ENCODE data around the gene SENP3. TPM values are rescaled to one million over a fixed set of nuclear protein-coding genes. Genes with fewer than 3 reads are reported as not detected.
A peak's percentile ranks its signal among the peaks of the same experiment; 100 is the strongest.

The SENP3 gene
- total and polyA plus RNA-seq, 2 experiments from 2014 or later: 35.4 to 61.1 TPM

DNA sequence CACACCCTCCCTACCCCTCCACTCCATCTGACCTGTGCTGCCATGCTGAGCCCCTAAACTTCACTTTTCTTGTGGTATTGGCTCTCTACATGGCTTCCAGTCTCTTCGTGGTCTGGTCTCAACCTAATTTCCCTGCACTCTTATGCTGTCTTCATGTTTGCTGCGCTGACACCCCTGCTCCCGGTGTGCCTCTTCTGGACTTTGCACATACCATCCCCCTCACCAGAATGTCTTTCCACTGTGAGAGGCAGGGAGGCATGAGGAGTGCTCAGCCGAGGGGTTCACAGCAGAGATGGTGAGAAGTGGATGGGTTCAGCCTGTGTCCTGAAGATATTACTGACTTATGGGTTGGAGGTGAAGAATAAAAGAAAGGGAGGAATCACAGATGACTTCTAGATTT is 10.3 kb upstream of the SENP3 start:
- Histone ChIP-seq H3K36me3 (replicated peaks; ENCODE audit: insufficient read depth, low read depth) (no peaks in the 10 kb centered on the region), H3K4me1 (ENCODE audit: insufficient read depth) (peaks cover 24% of the 10 kb centered on the region), H4K20me1 (ENCODE audit: insufficient read depth, poor library complexity, severe bottlenecking) (no peaks in the 10 kb centered on the region), H3K79me2 (no peaks in the 10 kb centered on the region), H3K9me2 (replicated peaks; ENCODE audit: insufficient read depth) (no peaks in the 10 kb centered on the region), H3K4me3 (no peak overlapping the region), H3K27me3 (no peaks in the 10 kb centered on the region), H3K9me3 (ENCODE audit: low read depth) (no peaks in the 10 kb centered on the region), H3K27ac (peak overlapping the region; percentile 75), H2AFZ (no peak overlapping the region), H3K4me2 (peak overlapping the region; percentile 49)
- no peak for TF ChIP-seq EZH2phosphoT487 (IDR thresholded peaks at IDR 0.05; ENCODE audit: low read depth, severe bottlenecking, unreplicated experiment)
- TF ChIP-seq, protein P1, sequence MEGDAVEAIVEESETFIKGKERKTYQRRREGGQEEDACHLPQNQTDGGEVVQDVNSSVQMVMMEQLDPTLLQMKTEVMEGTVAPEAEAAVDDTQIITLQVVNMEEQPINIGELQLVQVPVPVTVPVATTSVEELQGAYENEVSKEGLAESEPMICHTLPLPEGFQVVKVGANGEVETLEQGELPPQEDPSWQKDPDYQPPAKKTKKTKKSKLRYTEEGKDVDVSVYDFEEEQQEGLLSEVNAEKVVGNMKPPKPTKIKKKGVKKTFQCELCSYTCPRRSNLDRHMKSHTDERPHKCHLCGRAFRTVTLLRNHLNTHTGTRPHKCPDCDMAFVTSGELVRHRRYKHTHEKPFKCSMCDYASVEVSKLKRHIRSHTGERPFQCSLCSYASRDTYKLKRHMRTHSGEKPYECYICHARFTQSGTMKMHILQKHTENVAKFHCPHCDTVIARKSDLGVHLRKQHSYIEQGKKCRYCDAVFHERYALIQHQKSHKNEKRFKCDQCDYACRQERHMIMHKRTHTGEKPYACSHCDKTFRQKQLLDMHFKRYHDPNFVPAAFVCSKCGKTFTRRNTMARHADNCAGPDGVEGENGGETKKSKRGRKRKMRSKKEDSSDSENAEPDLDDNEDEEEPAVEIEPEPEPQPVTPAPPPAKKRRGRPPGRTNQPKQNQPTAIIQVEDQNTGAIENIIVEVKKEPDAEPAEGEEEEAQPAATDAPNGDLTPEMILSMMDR (IDR thresholded peaks at IDR 0.05; ENCODE audit: poor library complexity): no peak
- TF ChIP-seq EZH2 (IDR thresholded peaks at IDR 0.05; ENCODE audit: borderline replicate concordance): no peak
- WGBS (ENCODE audit: low lambda C conversion rate, missing lambda C conversion rate): 72% methylated on average over 4 of the region's 4 CpGs
- DNase-seq (ENCODE audit: low spot score): no peak

DNA sequence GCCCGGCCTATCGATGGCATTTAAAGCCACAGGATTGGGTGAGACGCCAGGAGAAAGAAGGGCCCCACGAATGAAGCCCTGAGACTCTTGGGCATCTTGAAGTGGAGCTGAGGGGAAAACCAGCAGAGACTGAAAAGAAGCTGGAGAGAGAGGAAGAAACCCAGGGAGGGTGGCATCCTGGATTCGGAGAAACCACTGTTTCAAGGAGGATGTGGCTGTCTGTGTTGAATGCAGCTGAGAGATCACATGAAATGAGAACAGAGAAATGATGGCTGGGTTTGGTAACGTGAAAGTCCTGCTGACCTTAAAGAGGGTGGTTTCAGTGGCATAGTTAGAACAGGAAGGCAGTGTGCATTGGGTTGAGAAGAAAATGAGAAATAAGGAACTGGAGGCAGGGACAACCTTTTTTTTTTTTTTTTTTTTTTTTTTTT is 9.1 kb upstream of the SENP3 start:
- Histone ChIP-seq H3K4me2 (no peak overlapping the region), H3K9me3 (ENCODE audit: low read depth) (no peaks in the 10 kb centered on the region), H3K79me2 (no peaks in the 10 kb centered on the region), H2AFZ (no peak overlapping the region), H3K4me1 (ENCODE audit: insufficient read depth) (peaks cover 31% of the 10 kb centered on the region), H3K4me3 (no peak overlapping the region), H3K9me2 (replicated peaks; ENCODE audit: insufficient read depth) (no peaks in the 10 kb centered on the region), H3K36me3 (replicated peaks; ENCODE audit: insufficient read depth, low read depth) (no peaks in the 10 kb centered on the region), H3K27ac (no peak overlapping the region), H3K27me3 (no peaks in the 10 kb centered on the region), H4K20me1 (ENCODE audit: insufficient read depth, poor library complexity, severe bottlenecking) (no peaks in the 10 kb centered on the region)
- 91% methylated on average over 6 of the region's 6 CpGs for WGBS (ENCODE audit: low lambda C conversion rate, missing lambda C conversion rate)
- TF ChIP-seq EZH2phosphoT487 (IDR thresholded peaks at IDR 0.05; ENCODE audit: low read depth, severe bottlenecking, unreplicated experiment) (no peak), EZH2 (IDR thresholded peaks at IDR 0.05; ENCODE audit: borderline replicate concordance) (no peak)
- TF ChIP-seq, protein P1 (IDR thresholded peaks at IDR 0.05; ENCODE audit: poor library complexity): no peak
- DNase-seq (ENCODE audit: low spot score): no peak

DNA sequence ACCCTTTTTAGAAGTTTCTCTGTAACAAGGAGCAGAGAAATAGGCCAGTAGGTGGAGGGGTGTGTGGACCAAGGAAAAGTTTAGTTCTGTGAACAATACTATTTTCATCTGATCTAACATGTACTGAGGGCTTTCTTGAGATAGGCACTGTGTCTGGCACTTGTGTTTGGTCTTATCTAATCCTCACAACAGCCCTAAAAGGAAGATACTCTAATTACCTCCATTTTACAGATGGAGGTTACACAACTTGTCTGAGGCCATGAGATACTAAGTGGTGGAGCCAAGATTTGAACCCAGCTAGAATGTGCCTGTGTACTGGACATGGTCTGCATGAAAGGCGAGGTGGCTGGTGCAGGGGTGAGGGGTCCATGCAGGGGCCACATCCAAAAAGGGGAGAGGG is 8.4 kb upstream of the SENP3 start:
- no peak for TF ChIP-seq EZH2phosphoT487 (IDR thresholded peaks at IDR 0.05; ENCODE audit: low read depth, severe bottlenecking, unreplicated experiment)
- TF ChIP-seq EZH2 (IDR thresholded peaks at IDR 0.05; ENCODE audit: borderline replicate concordance): no peak
- TF ChIP-seq, protein P1 (IDR thresholded peaks at IDR 0.05; ENCODE audit: poor library complexity): no peak
- 92% methylated on average over 1 of the region's 1 CpG for WGBS (ENCODE audit: low lambda C conversion rate, missing lambda C conversion rate)
- no peaks in the 10 kb centered on the region for H4K20me1 ChIP-seq (ENCODE audit: insufficient read depth, poor library complexity, severe bottlenecking)
- H3K79me2 ChIP-seq: no peaks in the 10 kb centered on the region
- H2AFZ ChIP-seq: no peak overlapping the region
- H3K9me3 ChIP-seq (ENCODE audit: low read depth): no peaks in the 10 kb centered on the region
- H3K27me3 ChIP-seq: no peaks in the 10 kb centered on the region
- H3K9me2 ChIP-seq (replicated peaks; ENCODE audit: insufficient read depth): no peaks in the 10 kb centered on the region
- DNase-seq (ENCODE audit: low spot score): no peak
- H3K4me1 ChIP-seq (ENCODE audit: insufficient read depth): peaks cover 35% of the 10 kb centered on the region
- no peak overlapping the region for H3K27ac ChIP-seq
- H3K36me3 ChIP-seq (replicated peaks; ENCODE audit: insufficient read depth, low read depth): no peaks in the 10 kb centered on the region
- H3K4me3 ChIP-seq: no peak overlapping the region
- no peak overlapping the region for H3K4me2 ChIP-seq
